ENCODE results near the gene FGF9.

FGF9 gene

GRCh38 chr13:21670883-21671619, at the start of gene FGF9:
Gene FGF9, plus strand, starts transcription at chr13:21671073. Its CDS starts 840 bp downstream, at chr13:21671913.
- peak; percentile 84 for DNase-seq

- peak; percentile 27 for DNase-seq
These were observed 45.5 kb upstream of the FGF9 start for GRCh38 chr13:21625366-21625765.

DNA sequence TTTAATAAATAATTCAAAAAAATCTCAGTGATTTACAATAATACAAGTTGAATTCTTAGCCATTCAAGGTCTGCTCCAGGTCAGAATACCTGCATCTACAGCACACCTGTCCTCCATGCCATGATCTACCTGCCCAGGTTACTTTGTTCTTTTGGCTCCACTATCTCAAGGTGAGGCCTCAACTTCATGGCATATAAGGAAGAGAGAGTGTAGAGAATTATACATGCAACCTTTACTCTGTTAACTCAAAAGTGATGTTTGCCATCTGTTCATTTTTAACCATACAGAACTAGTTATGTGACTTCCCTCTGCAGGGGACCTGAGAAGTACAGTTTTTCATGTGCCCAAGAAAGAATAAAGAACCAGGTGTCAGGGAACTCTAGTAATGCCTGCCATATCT, 38.7 kb upstream of the FGF9 start:
- DNase-seq: no peak

GRCh38 chr13:21636656-21637055, 34.2 kb upstream of the FGF9 start:
- DNase-seq: no peak

DNA sequence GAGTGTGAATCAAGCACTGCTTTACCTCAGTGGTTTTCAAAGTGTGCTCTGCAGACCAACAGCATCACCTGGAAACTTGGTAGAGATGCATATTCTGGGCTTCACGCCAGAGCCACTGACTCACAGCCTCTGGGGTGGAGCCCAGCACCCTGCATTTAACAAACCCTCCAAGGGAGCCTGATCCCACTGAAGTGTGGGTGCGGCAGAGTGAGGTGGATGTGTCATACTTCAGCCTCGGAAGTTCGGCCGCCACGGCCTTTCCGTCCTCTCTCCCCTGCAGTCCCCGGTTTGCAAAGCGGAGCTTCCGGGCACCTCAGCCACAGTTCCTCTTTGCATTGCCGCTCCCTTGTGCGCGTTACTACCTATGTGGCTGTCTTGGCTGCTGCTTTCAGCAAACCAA, 33.6 kb upstream of the FGF9 start:
- DNase-seq: peak; percentile 48

DNA sequence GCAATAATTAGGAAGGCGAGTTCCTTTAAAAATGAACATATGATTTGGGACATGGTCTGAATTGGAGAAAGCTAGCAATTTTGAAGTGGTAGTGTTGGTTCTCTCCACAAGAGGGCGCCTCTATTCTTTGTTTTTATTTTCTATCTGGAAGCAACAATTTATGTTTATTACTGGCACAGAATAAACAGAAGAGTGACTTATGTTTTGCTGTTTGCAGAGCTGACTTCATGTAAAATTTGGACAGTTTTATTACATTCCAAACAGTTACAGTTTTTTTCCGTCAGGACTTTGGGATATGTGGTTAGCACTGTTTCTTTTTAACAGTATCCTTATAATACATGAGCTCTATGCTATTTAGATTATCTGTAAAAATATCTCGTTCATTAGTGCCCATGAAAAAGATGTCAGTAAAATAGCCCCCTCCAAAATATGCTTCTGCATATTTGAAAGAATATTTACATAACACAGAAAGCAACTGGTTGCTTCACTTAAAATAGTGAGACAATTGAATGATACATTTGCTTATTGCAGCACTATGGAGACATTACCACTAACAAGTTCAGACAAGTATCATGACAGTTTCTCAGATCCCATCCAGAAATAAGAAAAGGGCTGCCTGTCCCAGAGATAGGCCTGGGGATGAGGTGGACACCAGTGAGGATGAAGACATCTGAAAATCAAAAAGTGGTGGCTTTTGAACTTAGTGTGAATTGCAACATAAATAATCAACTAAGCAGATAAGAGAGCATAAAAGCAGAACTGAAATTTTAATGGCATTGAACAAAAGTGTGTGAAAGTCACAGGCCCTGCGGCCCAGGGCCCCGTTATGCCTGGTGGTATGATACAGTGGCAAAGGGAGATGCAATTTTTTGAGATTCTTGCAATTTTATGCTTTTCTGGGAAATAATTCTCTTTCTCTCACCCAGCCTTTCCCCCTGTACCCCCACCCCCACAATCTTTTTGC, 32.3 kb upstream of the FGF9 start:
- peak; percentile 50 for DNase-seq

GRCh38 chr13:21639561-21639960, 31.3 kb upstream of the FGF9 start:
- DNase-seq: no peak

DNA sequence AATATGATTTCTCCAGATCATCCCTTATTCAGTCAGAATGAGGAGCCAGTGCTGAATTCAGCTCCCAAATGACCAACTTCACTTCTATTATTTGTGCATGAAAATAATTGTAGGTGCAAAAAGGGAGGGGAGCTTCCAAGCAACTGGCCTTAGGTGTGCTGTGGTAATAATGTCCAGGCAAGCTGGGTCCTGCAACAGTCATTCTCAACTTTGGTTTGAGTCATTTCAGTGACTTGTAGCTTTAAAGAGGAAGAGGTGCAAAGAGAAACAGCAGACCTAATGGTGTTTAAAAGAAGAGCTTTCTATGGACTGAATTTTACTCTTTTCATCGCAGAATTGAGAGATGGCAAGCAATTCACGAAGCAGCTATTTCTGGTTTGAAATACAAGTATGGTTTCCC, 29.2 kb upstream of the FGF9 start:
- no peak for DNase-seq

- DNase-seq: no peak
These were observed 13.3 kb upstream of the FGF9 start for GRCh38 chr13:21657538-21657937.

DNA sequence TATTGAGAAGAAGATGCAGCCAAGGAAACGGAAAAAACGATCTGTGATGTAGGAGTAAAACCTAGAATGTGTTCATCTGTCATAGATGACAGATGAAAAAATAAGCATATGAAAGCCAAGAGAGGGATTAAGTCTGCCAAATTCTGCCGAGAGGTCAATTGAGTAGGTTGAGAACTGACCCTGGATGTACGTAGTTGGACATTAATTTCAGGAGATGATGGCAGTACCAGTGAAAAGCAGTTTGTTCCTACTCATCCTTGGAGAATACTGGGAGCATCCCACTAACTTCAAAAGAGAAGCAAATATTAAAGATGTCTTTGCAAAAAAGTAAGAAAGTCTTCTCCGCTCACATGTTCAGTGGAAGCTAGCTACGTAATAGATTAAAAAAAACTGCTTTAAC, 11.8 kb upstream of the FGF9 start:
- no peak for DNase-seq

DNA sequence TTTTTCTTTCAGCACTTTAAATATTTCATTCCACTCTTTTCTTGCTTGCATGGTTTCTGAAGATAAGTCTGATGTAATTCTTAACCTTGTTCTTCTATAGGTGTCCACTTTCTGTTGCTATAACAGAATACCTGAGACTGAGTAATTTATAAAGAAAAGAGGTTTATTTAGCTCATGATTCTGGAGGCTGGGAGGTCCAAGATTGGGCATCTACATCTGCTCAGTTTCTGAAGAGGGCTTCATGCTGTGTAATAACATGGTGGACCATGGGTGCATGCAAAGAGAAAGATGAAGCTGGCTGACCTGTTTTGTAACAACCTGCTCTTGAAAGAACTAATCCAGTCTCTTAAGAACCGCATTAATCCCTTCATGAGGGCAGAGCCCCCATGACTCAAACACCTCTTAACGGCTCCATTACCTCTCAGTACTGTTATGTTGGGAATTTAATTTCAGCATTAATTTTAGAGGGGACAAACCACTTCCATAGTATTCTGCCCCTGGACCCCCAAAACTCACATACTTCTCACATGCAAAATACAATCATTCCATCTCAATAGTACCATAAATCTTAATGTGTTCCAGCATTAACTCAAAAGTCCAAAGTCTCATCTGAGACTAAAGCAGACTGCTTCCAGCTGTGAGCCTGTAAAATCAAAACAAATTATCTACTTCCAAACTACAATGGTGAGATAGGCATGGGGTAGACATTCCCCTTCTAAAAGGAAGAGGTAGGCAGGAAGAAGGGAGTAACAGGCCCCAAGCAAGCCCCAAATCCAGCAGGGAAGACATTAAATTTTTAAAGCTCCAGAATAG, 9.6 kb upstream of the FGF9 start:
- no peak for DNase-seq

GRCh38 chr13:21663197-21663596, 7.7 kb upstream of the FGF9 start:
- no peak for DNase-seq

DNA sequence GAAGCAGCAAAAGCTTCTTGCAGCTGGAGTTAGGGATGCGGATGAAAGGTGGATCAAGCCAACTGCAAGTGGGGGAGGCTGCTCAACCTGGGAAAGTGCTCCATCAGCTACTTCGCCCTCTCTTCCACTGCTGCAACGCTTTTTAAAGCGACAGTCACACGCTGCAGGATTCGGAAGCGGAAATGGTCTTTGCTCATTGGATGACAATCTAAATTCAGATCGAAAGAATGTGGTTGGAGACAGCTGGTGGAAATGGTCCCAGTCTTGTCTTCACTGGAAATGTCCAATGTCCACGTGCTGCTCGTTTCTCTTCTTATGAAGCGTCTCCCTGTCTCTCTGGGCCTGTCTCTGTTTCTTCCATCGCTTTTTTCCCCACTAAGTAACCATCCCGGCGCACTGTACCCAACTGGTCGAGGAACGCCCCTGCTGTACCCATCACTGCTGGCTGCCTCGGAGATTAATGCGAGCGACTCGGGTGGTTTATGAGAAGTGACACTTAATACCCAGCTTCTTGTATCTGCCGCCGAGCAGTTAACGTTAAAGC, 2.1 kb upstream of the FGF9 start:
- no peak for DNase-seq

GRCh38 chr13:21670006-21670882, 629 bp upstream of the FGF9 start:
- DNase-seq: peak; percentile 74

DNA sequence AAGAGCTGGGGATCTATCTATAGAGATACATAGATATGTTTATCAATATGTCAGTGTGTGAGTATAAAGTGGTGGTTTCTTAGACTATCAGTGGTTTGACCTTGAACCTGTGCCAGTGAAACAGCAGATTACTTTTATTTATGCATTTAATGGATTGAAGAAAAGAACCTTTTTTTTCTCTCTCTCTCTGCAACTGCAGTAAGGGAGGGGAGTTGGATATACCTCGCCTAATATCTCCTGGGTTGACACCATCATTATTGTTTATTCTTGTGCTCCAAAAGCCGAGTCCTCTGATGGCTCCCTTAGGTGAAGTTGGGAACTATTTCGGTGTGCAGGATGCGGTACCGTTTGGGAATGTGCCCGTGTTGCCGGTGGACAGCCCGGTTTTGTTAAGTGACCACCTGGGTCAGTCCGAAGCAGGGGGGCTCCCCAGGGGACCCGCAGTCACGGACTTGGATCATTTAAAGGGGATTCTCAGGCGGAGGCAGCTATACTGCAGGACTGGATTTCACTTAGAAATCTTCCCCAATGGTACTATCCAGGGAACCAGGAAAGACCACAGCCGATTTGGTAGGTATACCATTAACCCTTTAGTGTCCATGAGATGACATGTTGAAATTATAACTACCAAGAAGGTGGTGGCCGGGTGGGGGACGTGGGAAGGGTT, 880 bp downstream of the FGF9 start:
- DNase-seq: no peak

DNA sequence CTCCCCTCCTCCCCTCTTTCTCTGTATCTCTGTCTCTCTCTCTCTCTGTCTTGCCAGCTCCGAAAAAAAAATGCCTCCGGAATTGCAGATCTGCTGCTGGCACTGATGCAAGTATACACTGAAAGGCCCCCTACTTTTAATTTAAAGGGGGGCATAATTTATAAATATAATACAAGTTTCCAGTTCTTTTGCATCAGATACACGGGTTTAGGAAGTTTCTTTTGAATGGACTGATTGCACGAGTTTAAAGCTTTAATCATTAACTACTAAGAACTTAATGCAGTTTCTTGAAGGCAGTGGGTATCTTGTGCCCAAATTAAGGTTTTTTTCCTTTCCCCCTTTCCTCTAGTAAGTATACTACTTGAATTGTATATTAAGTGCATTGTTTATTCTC, 1.4 kb downstream of the FGF9 start:
- no peak for DNase-seq

DNA sequence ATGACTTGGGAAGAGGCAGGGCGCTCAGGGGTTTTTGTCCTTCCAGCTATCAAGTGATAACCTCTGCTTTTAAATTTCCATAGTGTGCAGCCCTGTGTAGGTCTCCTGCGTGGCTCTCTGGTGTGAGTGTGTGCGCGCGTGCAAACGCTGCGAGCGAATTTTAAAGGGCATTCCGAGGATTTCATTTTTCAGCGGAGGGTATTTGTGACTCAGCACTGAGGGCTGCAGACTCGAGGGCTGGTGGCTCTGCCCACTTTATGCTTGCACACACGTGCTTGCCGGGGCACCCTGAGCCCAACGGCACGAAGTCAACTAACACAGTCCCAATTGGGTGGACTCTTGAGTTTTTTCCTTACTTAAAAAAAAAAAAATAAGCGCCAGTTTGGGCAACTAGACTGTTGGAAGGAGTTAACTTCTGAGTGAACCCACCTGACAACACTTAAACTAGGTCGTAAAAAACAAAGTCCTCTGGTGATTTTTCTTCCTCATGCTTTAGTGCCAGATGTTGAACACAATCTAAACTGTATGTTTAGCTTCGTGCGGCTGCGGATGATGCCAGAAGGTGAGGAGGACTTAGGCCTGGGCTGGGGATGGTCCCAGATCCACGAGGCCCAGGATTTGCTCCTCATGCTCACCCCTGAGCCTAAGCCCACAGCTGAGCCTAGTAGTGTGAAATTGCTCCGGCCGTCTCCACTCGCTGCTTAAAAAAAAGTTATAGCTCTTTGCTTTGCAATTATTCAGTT, 2.1 kb downstream of the FGF9 start:
- peak; percentile 28 for DNase-seq

- peak; percentile 44 for DNase-seq
These were observed 2.6 kb downstream of the FGF9 start for GRCh38 chr13:21673539-21673788.

DNA sequence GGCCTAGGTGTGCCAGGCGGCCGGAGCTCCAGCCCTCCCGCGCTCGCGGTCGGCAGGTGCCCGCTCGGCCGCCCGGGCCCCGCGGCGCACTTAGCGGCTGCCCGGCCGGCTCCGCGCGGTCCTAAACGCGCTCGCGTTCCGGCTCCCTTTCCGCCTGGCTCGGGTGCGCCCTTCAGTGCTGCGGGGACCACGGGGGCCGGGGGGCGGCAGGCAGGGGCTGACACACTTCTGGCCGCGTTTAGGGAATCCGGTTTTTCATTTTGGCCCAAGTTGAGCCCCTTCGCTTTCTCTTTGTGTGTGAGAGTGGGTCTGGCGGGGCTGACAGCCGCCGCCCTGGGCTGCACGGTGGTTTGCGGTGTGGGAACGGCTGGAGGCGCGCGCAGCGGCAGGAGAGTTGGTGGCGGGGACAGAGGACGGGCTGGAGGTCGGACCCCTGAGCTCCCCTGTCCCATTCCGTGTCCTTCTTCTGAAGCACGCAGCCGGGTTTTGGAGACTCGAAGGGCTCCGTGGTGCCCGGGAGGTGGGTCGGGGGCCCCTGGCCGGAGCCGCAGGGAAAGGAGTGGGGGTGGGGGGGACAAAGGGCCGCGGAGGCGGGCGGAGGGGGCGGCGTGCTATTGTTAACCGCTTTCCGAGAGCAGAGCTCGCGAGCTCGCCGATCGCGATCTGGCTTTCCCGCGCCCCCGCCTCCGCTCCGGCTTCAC, 3.1 kb downstream of the FGF9 start:
- DNase-seq: peak; percentile 50

GRCh38 chr13:21674490-21675009, 3.7 kb downstream of the FGF9 start:
- DNase-seq: peak; percentile 31

Measured in CD4-positive, alpha-beta T cell treated with Interleukin-6 for 4 hours (primary cell).